HG03439 (cell line): ENCODE data around the gene FBXL19.

Experiments used
- ATAC-seq: cut with Tn5 transposase; IDR thresholded peaks from one replicate; pipeline ENCODE4 v1.9.1; 2021; ENCODE audit warnings: mild to moderate bottlenecking, moderate library complexity; ENCODE audit not compliant: unreplicated experiment

FBXL19 gene

GRCh38 chr16:30984669-30985400 is 61.5 kb downstream of the FBXL19 start, which contains the start of gene HSD3B7:
Gene HSD3B7 (plus strand): TSS chr16:30985207. CDS start chr16:30985659, 452 bp downstream.
- peak; percentile 43 for ATAC-seq

- no peak for ATAC-seq
Observed at GRCh38 chr16:30985401-30986128, 62.2 kb downstream of the FBXL19 start.

- no peak for ATAC-seq
Observed at GRCh38 chr16:30986129-30986991, 63.0 kb downstream of the FBXL19 start.

GRCh38 chr16:30987581-30988190 is 64.3 kb downstream of the FBXL19 start:
- no peak for ATAC-seq

GRCh38 chr16:30989469-30990047 is 66.2 kb downstream of the FBXL19 start:
- no peak for ATAC-seq

GRCh38 chr16:30990105-30990504 is 66.7 kb downstream of the FBXL19 start:
- ATAC-seq = no peak

GRCh38 chr16:30991052-30991451 is 67.7 kb downstream of the FBXL19 start:
- ATAC-seq = no peak

GRCh38 chr16:30992276-30992780 is 69.0 kb downstream of the FBXL19 start:
- no peak for ATAC-seq

- ATAC-seq = no peak
Observed at GRCh38 chr16:30992931-30993816, 69.8 kb downstream of the FBXL19 start.

GRCh38 chr16:30995927-30996323 is 72.6 kb downstream of the FBXL19 start:
- no peak for ATAC-seq

- no peak for ATAC-seq
Observed at GRCh38 chr16:30996324-30996984, 73.1 kb downstream of the FBXL19 start.

- ATAC-seq = peak; percentile 47
Observed at GRCh38 chr16:30996985-30997724, 73.8 kb downstream of the FBXL19 start.

GRCh38 chr16:30997725-30998711 is 74.6 kb downstream of the FBXL19 start:
- ATAC-seq = no peak
